Parathyroid adenoma (tissue), 2 donors: Measurements from ENCODE around the gene DEFB124.

ENCODE experiments used
- H2AFZ ChIP-seq: fragments of 300-600 bp; sonication (generic); one replicate; pipeline ENCODE4 v1.7.0; 2017; ENCODE audit warnings: antibody characterized with exemption, mild to moderate bottlenecking
- H3K27ac ChIP-seq: fragments of 300-600 bp; sonication (generic); one replicate; pipeline ENCODE4 v1.7.0; 2017
- H3K27me3 ChIP-seq: fragments of 300-600 bp; sonication (generic); one replicate; pipeline ENCODE4 v1.7.0; 2017; ENCODE audit warnings: low read length; ENCODE audit not compliant: control insufficient read depth, insufficient read depth
- H3K36me3 ChIP-seq: fragments of 300-600 bp; sonication (generic); one replicate; pipeline ENCODE4 v1.7.0; 2017; ENCODE audit warnings: low read length; ENCODE audit not compliant: control insufficient read depth, insufficient read depth
- H3K4me1 ChIP-seq: fragments of 300-600 bp; sonication (generic); one replicate; pipeline ENCODE4 v1.7.0; 2017; ENCODE audit warnings: control low read depth
- H3K4me2 ChIP-seq: fragments of 300-600 bp; sonication (generic); one replicate; pipeline ENCODE4 v1.7.0; 2017; ENCODE audit warnings: low read length
- H3K4me3 ChIP-seq: fragments of 300-600 bp; sonication (generic); one replicate; pipeline ENCODE4 v1.7.0; 2017; ENCODE audit warnings: low read depth, low read length
- H3K79me2 ChIP-seq: fragments of 300-600 bp; sonication (generic); one replicate; pipeline ENCODE4 v1.7.0; 2017; ENCODE audit warnings: control low read depth
- H3K9ac ChIP-seq: fragments of 300-600 bp; sonication (generic); one replicate; pipeline ENCODE4 v1.7.0; 2017; ENCODE audit warnings: mild to moderate bottlenecking
- H3K9me3 ChIP-seq: fragments of 300-600 bp; sonication (generic); one replicate; pipeline ENCODE4 v1.7.0; 2017; ENCODE audit warnings: low read length; ENCODE audit not compliant: control insufficient read depth
- TF ChIP-seq, protein P1 (sequence below): fragments of 300-600 bp; sonication (generic); IDR thresholded peaks from one replicate; pipeline ENCODE4 v1.7.0; 2017; ENCODE audit warnings: antibody characterized with exemption, mild to moderate bottlenecking
- donor health status: primary hyperparathyroidism.

DEFB124 gene

DNA sequence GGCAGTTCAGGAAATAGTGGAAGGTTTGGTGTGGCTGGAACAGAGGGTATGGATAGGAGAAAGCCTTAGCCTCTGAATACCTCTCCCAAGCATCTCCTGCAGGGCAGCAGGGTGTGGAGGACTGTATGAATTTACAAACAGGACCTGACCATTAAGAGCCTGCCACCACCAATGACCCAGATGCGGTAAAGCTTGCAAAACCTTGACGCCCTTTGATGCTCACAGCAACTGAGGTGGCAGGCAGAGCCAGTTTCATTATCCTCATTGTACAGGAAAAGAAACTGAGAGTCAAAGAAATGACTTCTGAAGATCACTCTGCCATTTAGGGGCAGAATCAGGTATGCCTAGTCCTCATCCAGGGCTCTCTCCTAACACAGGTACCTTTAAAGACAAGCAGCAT, 41.7 kb upstream of the DEFB124 start:
- H3K9me3 ChIP-seq, result no peaks in the 10 kb centered on the region
- peaks cover 58% of the 10 kb centered on the region for H3K79me2 ChIP-seq
- H2AFZ ChIP-seq, result no peak overlapping the region
- H3K27me3 ChIP-seq, result no peaks in the 10 kb centered on the region
- H3K27ac ChIP-seq, result no peak overlapping the region
- H3K36me3 ChIP-seq, result no peaks in the 10 kb centered on the region
- H3K4me1 ChIP-seq, result peaks cover 17% of the 10 kb centered on the region
- TF ChIP-seq, protein P1, sequence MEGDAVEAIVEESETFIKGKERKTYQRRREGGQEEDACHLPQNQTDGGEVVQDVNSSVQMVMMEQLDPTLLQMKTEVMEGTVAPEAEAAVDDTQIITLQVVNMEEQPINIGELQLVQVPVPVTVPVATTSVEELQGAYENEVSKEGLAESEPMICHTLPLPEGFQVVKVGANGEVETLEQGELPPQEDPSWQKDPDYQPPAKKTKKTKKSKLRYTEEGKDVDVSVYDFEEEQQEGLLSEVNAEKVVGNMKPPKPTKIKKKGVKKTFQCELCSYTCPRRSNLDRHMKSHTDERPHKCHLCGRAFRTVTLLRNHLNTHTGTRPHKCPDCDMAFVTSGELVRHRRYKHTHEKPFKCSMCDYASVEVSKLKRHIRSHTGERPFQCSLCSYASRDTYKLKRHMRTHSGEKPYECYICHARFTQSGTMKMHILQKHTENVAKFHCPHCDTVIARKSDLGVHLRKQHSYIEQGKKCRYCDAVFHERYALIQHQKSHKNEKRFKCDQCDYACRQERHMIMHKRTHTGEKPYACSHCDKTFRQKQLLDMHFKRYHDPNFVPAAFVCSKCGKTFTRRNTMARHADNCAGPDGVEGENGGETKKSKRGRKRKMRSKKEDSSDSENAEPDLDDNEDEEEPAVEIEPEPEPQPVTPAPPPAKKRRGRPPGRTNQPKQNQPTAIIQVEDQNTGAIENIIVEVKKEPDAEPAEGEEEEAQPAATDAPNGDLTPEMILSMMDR, result no peak
- no peak overlapping the region for H3K9ac ChIP-seq
- H3K4me2 ChIP-seq, result no peak overlapping the region
- no peak overlapping the region for H3K4me3 ChIP-seq

DNA sequence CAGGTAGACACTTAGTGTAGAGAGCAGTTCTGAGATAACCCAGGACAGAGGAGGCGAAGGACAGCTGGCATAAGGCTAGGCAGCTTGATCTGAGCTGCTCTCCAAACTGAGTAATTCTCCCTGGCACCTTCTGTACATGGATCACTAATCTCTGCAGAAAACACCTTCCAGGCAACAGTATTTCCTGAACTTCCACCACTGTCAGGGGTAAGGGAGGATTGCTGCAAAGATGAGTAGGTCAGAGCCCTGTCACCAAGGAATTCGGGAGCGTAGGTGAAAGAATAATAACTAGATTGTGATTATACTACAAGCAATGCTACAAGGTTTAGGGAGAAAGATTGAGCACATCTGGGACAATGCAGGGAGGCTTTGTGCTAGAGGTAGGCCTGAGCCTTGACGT, 41.2 kb upstream of the DEFB124 start:
- H3K4me3 ChIP-seq, result no peak overlapping the region

GRCh38 chr20:31515775-31516107, 40.8 kb upstream of the DEFB124 start:
- Histone ChIP-seq H3K9me3 (no peaks in the 10 kb centered on the region), H2AFZ (no peak overlapping the region), H3K27ac (no peak overlapping the region), H3K79me2 (peaks cover 55% of the 10 kb centered on the region), H3K36me3 (no peaks in the 10 kb centered on the region), H3K4me3 (no peak overlapping the region), H3K4me1 (peaks cover 17% of the 10 kb centered on the region), H3K27me3 (no peaks in the 10 kb centered on the region), H3K9ac (no peak overlapping the region), H3K4me2 (peak overlapping the region; percentile 52)
- TF ChIP-seq, protein P1, result no peak

More for the DNA sequence above, 41.2 kb upstream of the DEFB124 start:
- H3K4me2 ChIP-seq, result no peak overlapping the region
- no peak overlapping the region for H3K9ac ChIP-seq
- no peaks in the 10 kb centered on the region for H3K9me3 ChIP-seq
- TF ChIP-seq, protein P1, result no peak
- H3K79me2 ChIP-seq, result peaks cover 55% of the 10 kb centered on the region
- H3K27me3 ChIP-seq, result no peaks in the 10 kb centered on the region
- H2AFZ ChIP-seq, result no peak overlapping the region
- H3K27ac ChIP-seq, result no peak overlapping the region
- H3K36me3 ChIP-seq, result no peaks in the 10 kb centered on the region
- H3K4me1 ChIP-seq, result peaks cover 17% of the 10 kb centered on the region

- TF ChIP-seq, protein P1, result no peak
- Histone ChIP-seq H3K4me2 (peak overlapping the region; percentile 52), H3K36me3 (no peaks in the 10 kb centered on the region), H3K4me1 (peaks cover 17% of the 10 kb centered on the region), H3K79me2 (peaks cover 51% of the 10 kb centered on the region), H2AFZ (peak overlapping the region; percentile 97), H3K4me3 (peak overlapping the region; percentile 79), H3K9ac (no peak overlapping the region), H3K9me3 (no peaks in the 10 kb centered on the region), H3K27me3 (no peaks in the 10 kb centered on the region), H3K27ac (peak overlapping the region; percentile 50)
Observed at GRCh38 chr20:31515072-31515774, 40.3 kb upstream of the DEFB124 start.
